ENCODE data around the gene EFNA5. TPM values are rescaled to one million over a fixed set of nuclear protein-coding genes. Genes with fewer than 3 reads are reported as not detected.

EFNA5 gene
- total and polyA plus RNA-seq, 10 of the 15 experiments (the other 5 are each of a cell fraction or from before 2014, with no cell fraction given) = 0.19 to 12.6 (median 3.9) TPM

GRCh38 chr5:107396351-107396690, 274.4 kb downstream of the EFNA5 start (continued):
- no peak for TF ChIP-seq ZNF592 (IDR thresholded peaks at IDR 0.05)

GRCh38 chr5:107395632-107396350, 274.9 kb downstream of the EFNA5 start:
- POLR2A ChIA-PET = interaction anchor here (0.6 to 1.4 kb wide), 5 partner anchors 12 to 247 kb away, joined by 3 read pairs; no protein-coding TSS in a partner anchor
- no peak overlapping the region for H3K4me3 ChIP-seq
- 25% methylated on average over 5 of the region's 5 CpGs for WGBS (ENCODE audit: insufficient coverage, insufficient replicate concordance, low lambda C conversion rate, missing lambda C conversion rate)
- H3K79me2 ChIP-seq (ENCODE audit: control insufficient read depth, insufficient read depth, low read length) = no peaks in the 10 kb centered on the region
- H4K20me1 ChIP-seq (ENCODE audit: control insufficient read depth, insufficient read depth) = no peaks in the 10 kb centered on the region
- intact Hi-C loops (cut with micrococcal nuclease; ENCODE audit: unreplicated experiment) (no loop called here), in situ Hi-C loops (cut with MboI) (no loop called here)
- H3K9ac ChIP-seq (ENCODE audit: control insufficient read depth, insufficient read depth, low read length) = no peak overlapping the region
- CTCF ChIA-PET = interaction anchor here (0.6 to 1.1 kb wide), 5 partner anchors 8 to 110 kb away, joined by 3 to 4 read pairs (median 3); no protein-coding TSS in a partner anchor
- SMC1A ChIA-PET (ENCODE audit: uncharacterized antibody, unreplicated experiment) = interaction anchor here (0.5 to 2.1 kb wide), 21 partner anchors 8 to 552 kb away, joined by 3 to 10 read pairs (median 4); no protein-coding TSS in a partner anchor
- peak; percentile 83 for ATAC-seq
- RAD21 ChIA-PET (ENCODE audit: unreplicated experiment) = interaction anchor here (0.8 to 2.1 kb wide), 21 partner anchors 8 to 182 kb away, joined by 3 to 11 read pairs (median 4); no protein-coding TSS in a partner anchor
- no peaks in the 10 kb centered on the region for H3K36me3 ChIP-seq (ENCODE audit: control insufficient read depth in 2 of 2, insufficient read depth in 2 of 2, low read length in 1 of 2)
- peak overlapping the region; percentile 27 for H3K4me2 ChIP-seq (ENCODE audit: control insufficient read depth, insufficient read depth)
- no peak overlapping the region for H3K27ac ChIP-seq (ENCODE audit: control insufficient read depth, insufficient read depth)
- peaks cover 8% of the 10 kb centered on the region; the same call in 1 of the 2 replicates for H3K4me1 ChIP-seq (ENCODE audit: control insufficient read depth, insufficient read depth, low read length)
- no peak overlapping the region for H2AFZ ChIP-seq (ENCODE audit: control insufficient read depth, low read depth, low read length)
- DNase-seq (ENCODE audit: low read depth, low spot score) = peak; percentile 57
- BruUV-seq (replicated peaks) = no TSS peak
- no peaks in the 10 kb centered on the region; the same call in 2 of the 3 replicates for H3K9me3 ChIP-seq (replicated peaks; ENCODE audit: control insufficient read depth, insufficient read depth, low read length)
- peak; percentile 41 for FAIRE-seq
- H3K27me3 ChIP-seq (replicated peaks in 1 of 2; ENCODE audit: control insufficient read depth in 2 of 2, insufficient read depth in 2 of 2, low read length in 1 of 2) = no peaks in the 10 kb centered on the region
- TF ChIP-seq SMARCA5 (IDR thresholded peaks at IDR 0.05) (no peak), SIX5 (IDR thresholded peaks at IDR 0.05; ENCODE audit: low read depth, low read length, severe bottlenecking) (no peak), BCLAF1 (IDR thresholded peaks at IDR 0.05) (no peak), POU2F2 (IDR thresholded peaks at IDR 0.05; ENCODE audit: borderline replicate concordance, low read depth, low read length) (peak; percentile 94), JUNB (IDR thresholded peaks at IDR 0.05) (peak; percentile 57), ATF7 (IDR thresholded peaks at IDR 0.05; ENCODE audit: low read depth) (peak; percentile 69), IKZF2 (IDR thresholded peaks at IDR 0.05) (peak; percentile 71 to 77), BCL11A (IDR thresholded peaks at IDR 0.05; ENCODE audit: low read depth, low read length) (peak; percentile 56; the same call in 1 of the 2 replicates), ZNF24 (IDR thresholded peaks at IDR 0.05) (peak; percentile 75), SMC3 (IDR thresholded peaks at IDR 0.05; ENCODE audit: borderline replicate concordance, low read length) (0 out of 2 replicates have a peak, but pooled peaks have one; percentile 7)
